IPS DF 6.9 (cell line): ENCODE results near the gene CHST3.

Experiments used
- DNase-seq: peaks from one replicate; pipeline ENCODE4 v3.0.0-alpha.2; 2013; ENCODE audit warnings: low read depth, low spot score
- H3K27ac ChIP-seq: one replicate; pipeline ENCODE4 v1.5.1; 2013; ENCODE audit warnings: low read length, control low read depth
- H3K27me3 ChIP-seq: 2 replicates; pipeline ENCODE4 v1.6.1; 2013; ENCODE audit warnings: mild to moderate bottlenecking, low read length; ENCODE audit not compliant: control insufficient read depth, insufficient read depth
- H3K36me3 ChIP-seq: 2 replicates; pipeline ENCODE4 v1.6.1; 2013; ENCODE audit warnings: low read length; ENCODE audit not compliant: control insufficient read depth, insufficient read depth
- H3K4me1 ChIP-seq: 2 replicates; pipeline ENCODE4 v1.6.1; 2013; ENCODE audit warnings: low read length; ENCODE audit not compliant: control insufficient read depth, insufficient read depth
- H3K4me3 ChIP-seq: 2 replicates; pipeline ENCODE4 v1.5.1; 2013; ENCODE audit warnings: mild to moderate bottlenecking, low read length
- H3K9me3 ChIP-seq: 2 replicates; pipeline ENCODE4 v1.6.1; 2013; ENCODE audit warnings: low read length, inconsistent platforms; ENCODE audit not compliant: control insufficient read depth, insufficient read depth
- WGBS: extraction: QIAGEN DNeasy Blood & Tissue Kit; methylation state at CpG from one replicate; pipeline ENCODE4 v1.1.7; 2013; ENCODE audit warnings: mixed read lengths, missing lambda C conversion rate; ENCODE audit not compliant: insufficient read length, insufficient coverage; 5-methylcytosine and 5-hydroxymethylcytosine counted together

The CHST3 gene

DNA sequence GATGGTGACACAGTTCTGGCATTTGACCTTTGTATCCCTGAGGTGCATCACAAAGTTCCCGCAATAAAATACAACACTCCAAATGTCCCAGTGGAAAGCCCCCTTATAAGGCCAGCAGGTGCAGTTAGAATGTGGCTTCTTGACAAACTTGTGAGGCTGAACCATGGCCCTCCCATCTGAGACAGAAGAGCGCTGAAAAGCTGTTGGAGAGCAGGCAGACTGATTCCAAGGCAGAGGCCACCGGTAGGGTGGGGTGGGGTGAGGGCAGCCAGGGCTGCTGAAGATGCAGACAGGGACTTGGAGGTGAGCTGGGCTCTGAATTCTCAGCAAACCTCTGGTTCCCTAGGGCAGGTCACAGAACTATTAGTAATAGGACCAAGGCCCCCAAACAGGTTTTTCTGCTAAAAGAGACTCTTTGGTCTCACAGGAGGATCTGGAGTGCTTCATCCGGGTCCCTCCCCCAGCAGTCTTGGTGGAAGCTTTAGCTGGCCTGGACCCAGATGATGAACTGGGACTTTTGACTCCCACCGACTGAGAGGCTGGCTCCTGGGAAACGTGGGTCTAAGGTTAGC lies 15.6 kb upstream of the CHST3 start:
- no peak overlapping the region for H3K27ac ChIP-seq
- DNase-seq: no peak
- H3K4me1 ChIP-seq: no peaks in the 10 kb centered on the region
- peaks cover 4% of the 10 kb centered on the region for H3K9me3 ChIP-seq
- WGBS: no CpG with 5 or more reads among the region's 6 CpGs
- H3K36me3 ChIP-seq: no peaks in the 10 kb centered on the region
- H3K27me3 ChIP-seq: no peaks in the 10 kb centered on the region
- no peak overlapping the region for H3K4me3 ChIP-seq

DNA sequence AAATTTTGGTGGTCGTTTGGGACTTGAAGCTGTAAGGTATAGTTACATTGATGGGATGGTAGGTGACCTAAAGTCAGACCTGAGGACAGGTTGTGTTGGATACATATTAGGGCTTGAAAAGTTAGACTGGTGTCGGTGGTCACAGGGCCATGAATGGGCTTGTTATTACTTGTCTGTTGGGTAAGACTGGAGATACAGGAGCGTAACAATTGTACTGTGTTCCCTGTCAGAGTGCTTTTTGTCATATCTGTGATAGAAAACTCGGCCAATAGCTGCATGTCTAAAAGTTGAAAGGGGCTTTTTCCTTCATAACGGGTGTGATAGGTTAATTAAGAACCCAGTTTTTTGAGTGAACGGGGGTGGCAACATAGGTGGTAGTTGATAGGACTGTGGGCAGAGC lies 13.5 kb upstream of the CHST3 start:
- Histone ChIP-seq H3K4me1 (no peaks in the 10 kb centered on the region), H3K27ac (no peak overlapping the region), H3K27me3 (no peaks in the 10 kb centered on the region), H3K4me3 (no peak overlapping the region), H3K9me3 (peaks cover 2% of the 10 kb centered on the region; the same call in 1 of the 2 replicates), H3K36me3 (no peaks in the 10 kb centered on the region)
- WGBS: no CpG with 5 or more reads among the region's 6 CpGs
- DNase-seq: no peak

DNA sequence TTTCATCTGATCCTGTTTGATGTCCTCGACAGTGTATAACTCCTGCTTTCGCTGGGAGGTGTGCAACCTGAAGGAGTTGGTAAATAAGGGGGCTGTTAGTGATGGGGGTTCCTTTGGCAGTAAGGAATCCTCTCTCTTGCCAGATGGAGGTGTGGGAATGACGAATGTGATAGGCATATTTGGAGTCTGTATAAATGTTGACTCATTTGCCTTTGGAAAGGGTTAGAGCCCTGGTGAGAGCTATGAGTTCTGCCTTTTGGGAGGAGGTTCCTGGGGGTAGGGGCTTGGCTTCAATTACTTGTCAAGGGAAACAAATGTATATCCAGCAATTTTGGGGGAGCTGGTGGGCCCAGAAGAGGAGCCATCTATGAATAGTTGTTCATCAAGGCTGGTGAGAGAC lies 11.4 kb upstream of the CHST3 start:
- no peaks in the 10 kb centered on the region for H3K4me1 ChIP-seq
- H3K27ac ChIP-seq: no peak overlapping the region
- no peak for DNase-seq
- no peak overlapping the region for H3K4me3 ChIP-seq
- WGBS: no CpG with 5 or more reads among the region's 3 CpGs
- H3K9me3 ChIP-seq: no peaks in the 10 kb centered on the region; the same call in 1 of the 2 replicates
- no peaks in the 10 kb centered on the region for H3K36me3 ChIP-seq
- H3K27me3 ChIP-seq: no peaks in the 10 kb centered on the region

DNA sequence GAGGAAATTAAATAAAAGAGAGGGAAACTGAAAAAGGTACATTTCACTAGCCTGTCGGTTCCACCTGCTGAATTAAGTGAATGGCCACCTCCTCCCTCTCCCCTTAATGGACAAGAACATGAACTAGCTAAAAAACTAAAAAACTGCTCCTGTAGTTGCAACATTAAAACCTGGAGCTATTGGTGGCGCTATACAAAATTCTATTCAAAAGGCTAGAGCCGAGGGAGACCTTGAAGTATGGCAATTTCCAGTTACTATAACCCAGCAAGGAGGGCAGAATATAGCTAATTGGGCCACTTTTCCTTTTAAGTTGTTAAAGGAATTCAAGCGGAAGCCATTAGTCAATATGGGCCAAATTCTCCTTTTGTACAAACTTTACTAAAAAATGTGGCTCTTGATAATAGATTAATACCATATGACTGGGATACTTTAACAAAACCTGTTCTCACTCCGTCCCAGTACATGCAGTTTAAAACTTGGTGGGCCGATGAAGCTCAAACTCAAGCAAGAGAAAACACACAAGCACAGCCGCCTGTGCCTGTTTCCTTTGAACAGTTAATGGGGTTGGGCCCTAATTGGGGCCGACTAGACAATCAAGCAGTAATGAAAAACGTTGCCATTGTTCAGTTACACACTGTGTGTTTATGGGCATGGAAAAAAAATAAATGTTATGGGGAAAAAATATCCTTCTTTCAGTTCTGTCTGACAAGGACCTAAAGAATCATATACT lies 6.5 kb upstream of the CHST3 start:
- Histone ChIP-seq H3K9me3 (no peaks in the 10 kb centered on the region), H3K4me3 (no peak overlapping the region), H3K4me1 (no peaks in the 10 kb centered on the region), H3K27me3 (no peaks in the 10 kb centered on the region), H3K36me3 (no peaks in the 10 kb centered on the region), H3K27ac (no peak overlapping the region)
- no peak for DNase-seq
- WGBS: no CpG with 5 or more reads among the region's 9 CpGs

DNA sequence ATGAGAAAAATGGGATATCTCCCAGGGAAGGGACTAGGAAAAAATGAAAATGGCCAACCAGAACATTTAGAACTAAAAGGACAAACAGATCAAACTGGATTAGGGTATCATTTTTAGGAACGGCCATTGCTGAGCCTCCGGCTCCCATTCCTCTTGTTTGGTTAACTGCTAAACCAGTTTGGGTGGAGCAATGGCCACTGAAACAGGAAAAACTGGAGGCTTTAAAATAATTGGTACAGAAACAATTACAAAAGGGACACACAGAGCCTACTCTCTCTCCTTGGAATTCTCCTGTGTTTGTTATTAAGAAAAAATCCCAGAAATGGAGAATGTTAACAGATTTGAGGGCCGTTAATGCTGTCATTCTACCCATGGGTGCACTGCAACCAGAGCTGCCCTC lies 4.7 kb upstream of the CHST3 start:
- no peak for DNase-seq

DNA sequence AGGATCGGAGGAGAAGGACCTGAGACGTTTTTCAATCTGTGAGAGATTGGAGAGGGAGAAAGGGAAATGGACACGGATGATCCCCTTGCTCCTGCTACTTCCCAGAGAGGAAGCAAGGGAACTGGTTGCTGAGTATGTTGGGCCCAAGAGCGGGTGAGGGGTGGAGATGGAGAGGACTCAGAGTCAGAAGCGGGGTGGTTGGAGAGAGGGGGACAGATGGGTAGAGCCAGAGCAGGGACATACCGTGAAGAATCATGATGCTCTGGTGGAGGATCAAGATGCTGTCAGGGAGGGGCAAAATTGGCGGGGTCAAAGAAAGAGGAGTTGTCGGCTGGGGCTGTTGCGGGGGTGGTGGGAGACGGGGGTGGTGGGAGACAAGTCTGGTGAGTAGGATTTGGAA lies 2.4 kb upstream of the CHST3 start:
- Histone ChIP-seq H3K4me3 (no peak overlapping the region), H3K27me3 (peaks cover 7% of the 10 kb centered on the region; the same call in 1 of the 2 replicates), H3K36me3 (no peaks in the 10 kb centered on the region), H3K9me3 (no peaks in the 10 kb centered on the region), H3K4me1 (no peaks in the 10 kb centered on the region), H3K27ac (no peak overlapping the region)
- no peak for DNase-seq
- no CpG with 5 or more reads among the region's 10 CpGs for WGBS

More for the DNA sequence above, 4.7 kb upstream of the CHST3 start:
- H3K27me3 ChIP-seq: no peaks in the 10 kb centered on the region; the same call in 1 of the 2 replicates
- no CpG with 5 or more reads among the region's 3 CpGs for WGBS
- no peaks in the 10 kb centered on the region for H3K36me3 ChIP-seq
- no peaks in the 10 kb centered on the region for H3K4me1 ChIP-seq
- no peak overlapping the region for H3K27ac ChIP-seq
- no peak overlapping the region for H3K4me3 ChIP-seq
- no peaks in the 10 kb centered on the region for H3K9me3 ChIP-seq

DNA sequence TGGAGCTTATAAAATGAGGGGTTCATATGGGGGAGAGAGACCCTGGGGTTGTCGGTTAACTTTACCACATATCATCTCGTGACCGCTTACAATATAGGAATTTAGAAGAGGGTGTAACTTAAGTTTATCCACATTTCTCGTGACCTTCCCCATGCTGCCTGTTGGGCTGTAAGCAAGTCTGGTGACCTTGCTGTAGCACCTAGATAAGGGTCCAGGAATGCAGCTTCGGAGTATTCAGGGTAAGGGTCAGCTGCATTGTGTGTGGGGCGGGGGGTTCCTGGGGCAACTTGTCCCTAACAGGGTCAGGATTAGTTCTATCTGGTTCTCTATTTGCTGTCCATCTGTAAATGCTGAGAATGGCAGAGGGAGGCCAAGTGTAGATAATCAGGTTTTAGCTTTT lies 1.3 kb upstream of the CHST3 start:
- no peaks in the 10 kb centered on the region for H3K9me3 ChIP-seq
- peaks cover 7% of the 10 kb centered on the region; the same call in 1 of the 2 replicates for H3K27me3 ChIP-seq
- WGBS: no CpG with 5 or more reads among the region's 6 CpGs
- H3K27ac ChIP-seq: no peak overlapping the region
- no peak overlapping the region for H3K4me3 ChIP-seq
- DNase-seq: no peak
- no peaks in the 10 kb centered on the region for H3K4me1 ChIP-seq
- H3K36me3 ChIP-seq: no peaks in the 10 kb centered on the region

DNA sequence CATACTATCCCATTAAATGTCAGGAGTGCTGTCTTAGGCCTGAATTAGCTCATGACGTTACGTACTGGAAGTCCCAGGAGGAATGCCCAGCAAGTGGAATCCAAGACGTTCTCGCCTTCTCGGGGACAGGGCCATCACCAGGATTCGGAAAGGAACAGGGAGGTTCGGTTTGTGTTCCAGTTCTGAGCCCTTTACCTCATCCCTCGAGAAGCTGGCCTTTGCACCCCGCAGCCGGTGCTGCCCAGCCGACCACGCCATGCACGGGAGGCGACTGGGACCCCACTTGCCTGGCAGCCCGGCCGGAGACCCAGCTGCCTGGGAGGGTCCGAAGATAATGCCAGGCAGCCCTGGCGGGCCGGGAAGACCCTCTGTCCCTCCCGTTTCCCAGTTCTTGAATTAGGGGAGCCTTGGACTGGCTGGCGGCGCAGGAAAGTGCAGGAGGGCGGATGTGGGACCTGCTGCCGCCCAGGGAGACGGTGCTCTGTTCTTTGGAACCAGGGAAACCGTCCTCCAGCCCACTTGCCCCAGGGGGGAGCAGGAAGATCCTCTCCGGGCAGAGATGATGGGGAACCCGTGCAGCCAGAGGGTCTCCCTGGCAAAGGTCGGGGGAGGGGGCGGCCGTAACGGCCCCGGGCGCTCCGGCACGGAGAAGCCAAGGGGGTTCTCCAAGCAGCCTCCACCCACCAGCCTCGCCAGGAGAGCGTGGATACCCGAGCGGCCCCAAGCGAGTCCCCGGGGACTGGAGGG lies 671 bp upstream of the CHST3 start:
- Histone ChIP-seq H3K4me1 (no peaks in the 10 kb centered on the region), H3K27ac (no peak overlapping the region), H3K9me3 (no peaks in the 10 kb centered on the region), H3K4me3 (peak overlapping the region; percentile 78; the same call in 1 of the 2 replicates), H3K36me3 (no peaks in the 10 kb centered on the region), H3K27me3 (peaks cover 7% of the 10 kb centered on the region; the same call in 1 of the 2 replicates)
- no peak for DNase-seq
- WGBS: no CpG with 5 or more reads among the region's 42 CpGs

DNA sequence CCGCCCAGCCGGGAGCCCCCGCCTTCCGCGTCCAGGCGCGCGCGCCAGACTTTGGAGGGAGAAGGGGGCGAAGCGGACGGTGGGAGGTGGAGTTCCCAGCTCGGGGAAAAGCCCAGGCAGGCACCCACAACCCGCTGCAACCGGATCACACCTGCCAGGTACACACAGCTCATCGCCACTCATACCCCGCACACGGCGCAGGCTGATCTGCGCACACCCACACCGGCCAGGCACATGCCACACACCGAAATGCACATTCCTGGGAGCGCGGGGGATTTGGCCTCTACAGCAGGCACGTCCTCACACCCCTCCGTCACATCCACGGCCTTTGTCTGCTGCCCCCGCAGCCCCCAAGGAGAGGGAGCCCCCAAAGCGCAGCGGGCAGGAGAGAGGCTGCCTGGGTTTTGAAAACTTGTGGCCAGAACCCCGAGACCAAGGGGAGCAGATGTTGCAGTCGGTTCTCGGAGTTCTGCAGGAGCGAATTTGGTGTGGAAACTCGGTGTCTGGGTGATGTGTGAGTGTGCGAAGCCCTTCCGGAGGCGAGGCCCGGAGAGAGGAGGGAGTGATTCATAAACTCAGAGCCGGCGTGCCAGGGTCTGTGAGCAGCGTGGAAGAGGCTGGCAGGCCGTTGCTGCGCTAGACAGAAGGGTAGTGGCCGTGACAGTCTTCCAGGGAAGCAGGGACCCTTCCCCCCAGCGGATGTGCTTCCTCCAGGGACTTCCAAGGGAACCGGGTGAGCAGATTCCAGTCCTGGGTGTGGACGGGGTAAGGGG lies 734 bp downstream of the CHST3 start:
- DNase-seq: no peak
- H3K4me1 ChIP-seq: no peaks in the 10 kb centered on the region
- H3K4me3 ChIP-seq: peak overlapping the region; percentile 78
- H3K27ac ChIP-seq: no peak overlapping the region
- no CpG with 5 or more reads among the region's 48 CpGs for WGBS
- peaks cover 7% of the 10 kb centered on the region; the same call in 1 of the 2 replicates for H3K27me3 ChIP-seq
- no peaks in the 10 kb centered on the region for H3K9me3 ChIP-seq
- H3K36me3 ChIP-seq: no peaks in the 10 kb centered on the region

DNA sequence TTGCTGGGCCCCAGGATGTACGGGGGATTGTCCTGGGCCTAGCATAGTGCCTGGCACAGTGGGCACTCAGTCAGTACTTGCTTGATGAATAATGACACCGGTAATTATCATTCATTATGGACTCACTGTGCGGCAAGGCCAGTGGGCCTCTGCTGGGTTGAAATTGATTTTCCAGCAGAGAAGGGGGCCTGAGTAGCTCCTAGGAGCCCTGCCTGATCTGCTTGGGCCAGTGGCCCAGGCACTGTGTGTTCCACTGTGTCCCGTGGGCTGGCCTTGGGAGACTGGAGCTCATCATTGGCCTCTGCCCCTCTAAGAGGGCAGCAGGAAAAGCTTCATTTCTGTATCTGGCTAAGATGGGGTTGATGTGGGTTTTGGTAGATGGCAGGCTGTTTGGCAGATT lies 1.4 kb downstream of the CHST3 start:
- Histone ChIP-seq H3K9me3 (no peaks in the 10 kb centered on the region), H3K4me1 (no peaks in the 10 kb centered on the region), H3K36me3 (no peaks in the 10 kb centered on the region), H3K27me3 (peaks cover 7% of the 10 kb centered on the region; the same call in 1 of the 2 replicates), H3K27ac (no peak overlapping the region), H3K4me3 (no peak overlapping the region; the same call in 1 of the 2 replicates)
- DNase-seq: no peak
- WGBS: no CpG with 5 or more reads among the region's 4 CpGs
